SK-N-DZ (cell line): ENCODE measurements around the gene OR6K6. TPM values are rescaled to one million over a fixed set of nuclear protein-coding genes. Genes with fewer than 3 reads are reported as not detected.

ENCODE experiments used
- DNase-seq: peaks from one replicate; pipeline ENCODE4 v3.0.0-alpha.2; 2015; ENCODE audit warnings: low spot score
- polyA plus RNA-seq, 2 experiments: library from polyadenylated mRNA; depleted of rRNA; stranded (reverse); fragments of >200 nt; gene quantifications; 2 replicates each; pipeline ENCODE4 v1.2.3, GENCODE V29; 2014

Gene OR6K6, protein sequence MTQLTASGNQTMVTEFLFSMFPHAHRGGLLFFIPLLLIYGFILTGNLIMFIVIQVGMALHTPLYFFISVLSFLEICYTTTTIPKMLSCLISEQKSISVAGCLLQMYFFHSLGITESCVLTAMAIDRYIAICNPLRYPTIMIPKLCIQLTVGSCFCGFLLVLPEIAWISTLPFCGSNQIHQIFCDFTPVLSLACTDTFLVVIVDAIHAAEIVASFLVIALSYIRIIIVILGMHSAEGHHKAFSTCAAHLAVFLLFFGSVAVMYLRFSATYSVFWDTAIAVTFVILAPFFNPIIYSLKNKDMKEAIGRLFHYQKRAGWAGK
- not detected in 2 replicates for polyA plus RNA-seq (2014; cell fraction: cytosol; rRNA removed)
- polyA plus RNA-seq (2014; cell fraction: nucleus; rRNA removed), result not detected in 2 replicates

DNA sequence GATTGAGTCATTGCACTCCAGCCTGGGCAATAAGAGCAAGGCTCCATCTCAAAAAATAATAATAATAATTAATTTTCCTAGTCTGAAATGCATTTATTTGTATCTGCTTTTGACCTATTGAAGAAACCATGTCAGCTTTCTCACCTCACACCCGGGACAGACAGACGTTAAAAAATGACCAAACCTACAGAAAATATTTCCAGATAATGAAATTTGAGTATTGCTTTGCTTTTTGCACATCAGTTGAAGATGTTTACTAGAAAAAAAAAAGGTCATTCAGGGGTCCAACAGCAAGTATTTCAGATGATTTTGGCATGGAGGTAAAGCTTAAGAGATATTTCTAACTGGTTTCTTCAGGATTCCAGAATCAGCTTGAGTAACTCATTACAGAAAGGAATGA lies at the start of gene OR6K6:
TSS of gene OR6K6 (plus strand) at position 301 of the 400 bp plus-strand sequence. CDS start 168 bp downstream, outside the sequence.
- DNase-seq, result no peak

DNA sequence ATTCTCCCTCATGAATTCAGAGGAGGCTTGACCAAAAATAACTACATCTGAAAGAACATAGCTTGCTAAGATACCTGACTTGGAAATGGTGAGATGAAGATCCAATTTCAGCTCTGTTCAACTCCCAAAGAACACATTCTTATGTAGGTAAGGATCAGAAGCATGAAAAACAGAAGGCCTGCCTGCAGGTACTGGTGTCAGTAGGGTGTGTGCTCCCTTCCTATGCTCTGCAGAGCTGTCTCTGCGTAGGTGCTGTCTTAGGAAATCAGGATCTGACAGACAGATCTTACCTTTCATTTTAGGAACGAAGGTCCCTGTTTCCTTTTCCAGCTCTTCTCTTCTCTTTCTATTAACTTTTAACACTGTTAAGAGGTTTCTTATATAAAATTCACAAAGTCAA lies 48.4 kb upstream of the OR6K6 start:
- no peak for DNase-seq

DNA sequence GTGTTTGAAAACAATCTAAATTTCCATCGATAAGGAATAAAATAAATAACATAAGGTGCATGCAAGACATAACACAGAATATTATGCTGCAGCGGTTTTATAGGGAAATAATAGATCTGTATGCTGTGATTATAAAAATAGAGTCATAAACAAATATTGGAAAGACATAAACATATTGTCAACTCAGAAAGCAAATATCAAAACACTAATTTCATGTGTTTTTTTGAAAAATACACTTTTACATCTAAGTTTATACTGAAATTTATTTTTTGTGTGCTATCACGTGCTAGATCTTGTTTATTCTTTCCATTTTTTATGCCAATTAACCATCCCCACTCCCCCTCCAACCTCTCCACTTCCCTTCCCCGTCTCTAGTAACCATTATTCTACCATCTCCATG lies 43.4 kb upstream of the OR6K6 start:
- no peak for DNase-seq

DNA sequence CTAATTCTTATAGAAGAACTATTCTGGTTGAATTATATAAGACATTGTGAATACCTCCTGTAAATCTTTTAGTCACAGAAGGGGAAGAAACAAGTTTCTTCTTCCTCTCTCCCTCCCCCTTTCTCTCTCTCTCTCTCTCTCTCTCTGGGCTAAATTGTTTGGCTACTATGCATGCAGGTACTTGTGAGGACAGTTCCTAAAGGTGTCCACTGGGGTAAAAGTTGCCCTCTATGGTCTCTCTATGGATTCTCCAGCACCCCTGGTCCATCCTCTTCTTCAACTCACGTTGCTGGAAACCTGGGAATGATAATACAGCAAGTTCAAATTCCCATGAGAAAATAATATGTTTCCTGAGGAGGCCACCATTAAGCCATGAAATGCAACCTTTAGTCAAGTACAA lies 39.8 kb upstream of the OR6K6 start:
- no peak for DNase-seq

DNA sequence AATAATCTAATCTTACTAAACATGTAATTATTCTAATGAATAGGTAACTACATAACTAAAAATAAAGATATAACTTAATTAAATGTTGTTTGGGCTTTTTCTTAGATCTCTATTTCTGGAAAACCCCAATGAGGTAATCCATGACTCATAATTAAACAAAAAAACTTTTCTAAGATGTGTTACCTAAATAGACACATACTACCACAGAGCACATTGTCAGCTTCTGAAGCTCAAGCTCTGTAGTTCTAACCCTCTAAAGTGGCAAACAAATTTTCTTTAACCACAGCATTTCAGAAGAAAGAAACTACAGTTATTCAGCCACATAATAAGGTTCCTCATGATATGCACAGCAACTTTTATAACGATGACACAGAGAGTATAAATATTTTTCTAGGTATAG lies 38.2 kb upstream of the OR6K6 start:
- no peak for DNase-seq

DNA sequence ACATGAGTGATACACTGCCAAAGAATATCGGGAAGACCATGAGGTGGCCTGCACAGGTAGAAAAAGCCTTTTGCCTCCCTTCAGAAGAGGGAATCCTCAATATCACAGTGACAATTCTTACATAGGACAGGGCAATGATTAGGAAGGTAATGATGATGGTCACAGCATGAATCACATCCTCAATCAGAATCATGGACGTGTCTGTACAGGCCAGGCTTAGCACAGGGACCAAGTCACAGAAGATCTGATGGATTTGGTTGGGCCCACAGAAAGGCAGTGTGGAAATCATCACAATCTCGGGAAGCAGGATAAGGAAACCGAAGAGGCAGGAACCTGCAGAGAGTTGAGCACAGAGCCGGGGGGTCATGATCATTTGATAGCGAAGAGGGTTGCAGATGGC lies 37.2 kb upstream of the OR6K6 start:
- no peak for DNase-seq

DNA sequence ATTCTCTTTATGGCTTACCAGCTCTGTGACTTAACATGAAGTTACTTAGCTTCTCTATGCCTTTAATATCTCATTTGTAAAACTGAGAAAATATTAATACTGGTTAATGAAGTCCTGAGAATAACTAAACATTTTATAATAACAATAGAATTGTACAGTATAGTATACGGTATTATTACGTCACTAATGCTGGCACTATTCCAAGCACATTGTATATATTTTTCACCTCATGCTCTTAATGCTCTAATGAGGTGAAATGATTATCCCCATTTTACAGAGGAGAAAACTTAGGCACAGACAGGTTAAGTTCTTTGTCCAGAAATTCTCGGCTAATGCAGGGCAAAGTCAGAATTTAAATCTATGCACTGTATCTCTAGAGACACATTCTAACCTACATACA lies 34.9 kb upstream of the OR6K6 start:
- no peak for DNase-seq

DNA sequence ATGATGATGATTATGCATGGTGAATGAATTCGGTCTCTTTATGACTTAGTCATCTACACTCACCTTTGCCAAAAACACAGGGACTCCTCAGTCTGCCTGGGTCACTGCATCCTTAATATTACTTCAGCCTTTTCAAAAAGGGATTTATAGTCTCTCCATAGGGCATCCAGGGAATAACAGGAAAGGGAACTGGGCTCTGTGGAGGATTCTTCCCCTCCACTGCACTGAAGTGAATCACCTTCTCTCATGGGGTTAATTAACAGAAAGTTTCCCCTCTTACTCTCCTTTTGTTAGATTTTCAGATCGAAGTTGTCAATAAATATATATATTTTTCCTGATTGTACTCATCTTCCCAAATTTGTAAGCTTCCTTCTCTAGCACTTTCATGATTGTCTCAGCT lies 33.9 kb upstream of the OR6K6 start, which contains the start of gene OR6K3:
TSS of gene OR6K3 (minus strand) at position 101 of the 400 bp plus-strand sequence. CDS start 2,605 bp downstream, outside the sequence.
- DNase-seq, result no peak

DNA sequence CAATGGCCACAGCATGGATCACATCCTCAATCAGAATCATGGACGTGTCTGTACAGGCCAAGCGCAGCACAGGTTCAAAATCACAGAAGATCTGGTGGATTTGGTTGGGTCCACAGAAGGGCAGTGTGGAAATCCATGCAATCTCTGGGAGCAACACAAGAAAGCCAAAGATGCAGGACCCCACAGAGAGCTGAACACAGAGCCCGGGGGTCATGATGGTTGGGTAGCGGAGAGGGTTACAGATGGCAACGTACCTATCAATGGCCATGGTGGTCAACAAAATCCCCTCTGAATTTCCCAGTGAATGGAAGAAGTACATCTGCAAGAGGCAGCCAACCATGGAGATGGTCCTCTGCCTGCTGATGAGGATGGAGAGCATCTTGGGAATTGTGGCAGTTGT lies 30.1 kb upstream of the OR6K6 start:
- no peak for DNase-seq

DNA sequence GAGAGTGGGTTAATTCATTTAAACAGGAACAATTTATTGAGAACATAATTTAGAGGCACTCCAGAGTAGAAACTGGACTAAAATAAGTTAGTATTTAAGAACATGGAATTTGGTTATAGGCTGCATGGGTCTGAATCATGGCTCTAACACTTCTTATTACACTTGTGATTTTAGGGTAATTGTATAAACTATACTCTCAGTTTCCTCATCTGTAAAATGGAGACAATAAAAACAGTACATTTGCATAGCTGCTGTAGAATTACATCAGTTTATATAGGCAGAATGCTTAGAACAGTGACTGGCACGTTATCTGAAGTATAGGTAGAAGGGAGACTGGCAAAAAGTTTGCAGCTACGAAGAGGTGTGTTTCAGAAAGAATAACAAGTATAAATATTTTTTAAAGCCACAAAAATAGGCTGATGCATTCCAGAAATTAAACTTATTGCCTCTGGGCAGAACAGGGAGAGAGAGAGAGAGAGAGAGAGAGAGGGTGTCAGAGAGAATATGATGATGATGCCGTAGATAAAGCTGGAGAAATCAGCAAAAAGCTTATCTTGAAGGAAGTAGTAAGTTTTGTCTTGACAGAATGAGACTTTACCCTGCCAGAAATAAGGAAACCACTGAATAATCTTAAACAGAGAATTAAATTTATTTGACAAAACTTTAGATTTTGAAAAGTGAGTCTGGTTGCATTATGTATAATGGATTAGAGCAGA lies 25.9 kb upstream of the OR6K6 start:
- DNase-seq, result no peak

DNA sequence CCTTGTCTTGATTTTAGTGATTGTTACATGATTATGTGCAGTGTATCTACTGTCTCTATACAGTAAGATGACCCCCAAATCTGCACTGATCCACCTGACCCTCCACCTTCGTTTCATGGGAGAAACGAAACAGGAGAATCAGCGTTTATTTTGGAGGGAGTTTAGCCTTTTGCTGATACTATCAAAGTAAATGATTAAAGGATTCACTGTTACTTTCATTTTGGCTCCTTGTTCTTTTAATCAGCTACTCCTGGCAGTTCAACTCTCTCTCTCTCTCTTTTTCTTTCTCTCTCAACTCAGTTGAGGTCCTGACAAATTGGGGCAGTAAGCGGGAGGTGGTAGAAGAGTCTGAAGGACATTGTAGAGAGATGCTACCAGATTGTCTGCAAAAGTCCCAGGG lies 24.1 kb upstream of the OR6K6 start:
- no peak for DNase-seq

DNA sequence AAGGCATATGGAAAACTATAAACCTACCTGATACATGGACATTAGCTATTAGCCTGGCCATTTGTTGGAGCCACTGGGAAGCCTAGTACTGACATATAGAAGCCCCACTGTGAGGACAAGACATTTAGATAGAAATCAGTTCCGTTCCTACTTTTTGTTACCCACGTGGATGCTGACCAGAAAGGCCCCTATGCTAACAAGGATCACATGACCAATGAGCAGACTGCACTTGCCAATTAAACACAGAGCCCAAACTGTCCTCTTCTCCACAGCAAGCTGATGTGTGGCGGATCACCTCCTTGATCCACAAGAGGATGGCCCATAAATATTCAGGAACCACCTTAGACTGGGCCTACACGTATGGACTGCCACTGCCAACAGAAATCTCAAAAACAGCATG lies 22.8 kb upstream of the OR6K6 start:
- DNase-seq, result no peak

DNA sequence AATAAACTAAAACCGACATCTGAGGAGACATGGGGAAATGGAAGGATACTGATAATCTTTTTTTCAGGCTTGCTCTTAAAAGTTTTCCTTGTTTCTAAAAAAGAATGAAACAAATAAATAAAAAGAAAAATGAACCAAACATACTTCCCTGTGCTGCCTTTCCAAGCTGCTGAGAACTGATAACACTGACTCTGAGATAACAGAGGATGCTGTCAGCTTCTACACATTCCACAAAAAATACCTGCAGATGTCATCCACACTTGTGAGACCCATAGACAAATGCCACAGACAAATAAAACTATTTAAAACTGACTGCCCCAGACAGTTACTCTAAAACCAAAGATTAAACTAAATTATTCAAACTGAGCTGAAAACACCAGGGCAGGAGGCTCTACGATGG lies 22.0 kb upstream of the OR6K6 start:
- no peak for DNase-seq

DNA sequence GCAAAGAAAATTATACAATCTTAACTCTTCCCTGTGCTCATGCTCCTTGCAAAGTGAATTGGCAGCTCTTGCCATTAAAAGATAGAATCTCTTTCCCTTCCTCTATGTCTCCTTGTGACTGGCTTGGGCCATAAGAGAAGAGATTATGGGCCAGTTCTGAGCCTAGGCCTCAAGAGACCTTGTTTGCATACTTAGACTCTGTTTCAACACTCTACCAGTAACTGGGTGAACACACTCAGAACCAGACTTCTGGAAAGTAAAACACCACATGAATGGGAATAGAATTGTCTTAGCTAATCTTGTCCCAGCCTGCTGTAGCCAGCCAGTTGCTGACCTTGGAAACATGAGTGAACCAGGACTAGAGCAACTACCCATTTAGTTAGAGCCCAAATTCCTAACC lies 18.7 kb upstream of the OR6K6 start:
- DNase-seq, result no peak

DNA sequence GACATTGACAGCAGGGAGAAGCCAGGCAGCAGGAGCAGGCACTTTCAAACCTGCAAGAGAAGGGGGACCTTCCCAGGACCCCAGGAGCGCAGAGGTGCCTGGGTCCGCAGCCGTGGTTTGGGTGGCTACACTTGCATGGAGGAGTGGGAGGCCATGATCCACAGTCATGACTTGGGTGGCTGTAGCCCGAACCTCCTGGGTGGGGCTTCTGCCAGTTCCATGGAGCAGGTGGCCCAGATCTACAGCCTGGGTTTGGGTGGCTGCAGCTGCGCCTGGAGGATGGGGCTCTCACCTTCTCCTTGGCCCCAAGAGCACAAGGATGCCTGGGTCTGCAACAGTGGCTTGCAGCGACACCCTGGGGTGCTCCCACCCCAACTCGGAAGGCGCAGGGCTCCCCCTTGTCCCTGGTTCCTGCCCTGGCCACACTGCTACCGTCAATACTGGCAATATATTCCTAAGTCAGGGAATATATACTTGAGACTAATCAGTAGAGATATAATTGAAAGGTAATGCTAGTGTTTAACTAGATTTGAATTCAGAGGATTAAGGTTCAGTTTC lies 2.3 kb upstream of the OR6K6 start:
- no peak for DNase-seq

DNA sequence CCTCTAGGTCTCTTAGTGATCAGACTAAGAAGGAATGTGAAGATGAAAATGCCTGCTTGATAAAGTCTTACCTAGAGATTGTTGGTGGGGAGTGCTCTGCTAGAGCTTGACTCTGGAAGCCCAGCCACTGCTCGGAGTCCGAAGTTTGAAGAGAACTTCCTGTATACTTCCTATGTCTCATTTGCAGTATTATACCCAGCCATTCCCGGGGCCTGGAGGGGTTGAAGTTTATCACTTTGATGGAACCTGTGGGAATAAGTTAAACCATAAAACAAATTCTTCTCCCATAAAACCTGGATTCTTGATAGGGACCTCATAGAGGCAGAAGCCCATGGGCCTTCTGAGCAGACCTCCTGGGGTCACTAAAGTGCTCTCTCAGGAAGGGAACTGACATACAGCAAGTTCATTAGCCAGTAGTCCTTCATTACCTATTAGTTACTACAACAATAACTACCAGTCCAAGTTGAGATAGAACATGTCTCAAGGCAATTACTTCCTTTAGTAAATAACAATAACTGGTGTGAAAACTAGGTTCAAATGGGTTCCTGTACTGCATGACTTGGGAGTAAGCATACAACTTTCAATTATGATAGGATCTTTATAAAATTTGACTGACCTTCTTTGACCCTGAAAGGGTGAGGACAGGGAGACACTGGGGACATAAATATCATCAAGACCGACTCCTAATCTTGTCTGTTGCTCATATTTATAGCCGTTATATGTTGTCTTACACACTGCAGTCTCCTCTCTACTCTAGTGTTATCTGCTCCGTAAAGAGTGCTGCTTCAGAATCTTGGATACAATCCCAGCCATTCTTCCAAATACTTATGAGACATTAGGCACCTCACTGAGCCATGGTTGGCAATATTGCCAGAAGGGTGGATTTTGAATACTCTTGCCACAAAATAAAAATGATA lies 17.7 kb downstream of the OR6K6 start, which contains the start of gene OR6N1:
TSS of gene OR6N1 (minus strand) at position 246 of the 917 bp plus-strand sequence. CDS start 5,513 bp downstream, outside the sequence.
- no peak for DNase-seq

DNA sequence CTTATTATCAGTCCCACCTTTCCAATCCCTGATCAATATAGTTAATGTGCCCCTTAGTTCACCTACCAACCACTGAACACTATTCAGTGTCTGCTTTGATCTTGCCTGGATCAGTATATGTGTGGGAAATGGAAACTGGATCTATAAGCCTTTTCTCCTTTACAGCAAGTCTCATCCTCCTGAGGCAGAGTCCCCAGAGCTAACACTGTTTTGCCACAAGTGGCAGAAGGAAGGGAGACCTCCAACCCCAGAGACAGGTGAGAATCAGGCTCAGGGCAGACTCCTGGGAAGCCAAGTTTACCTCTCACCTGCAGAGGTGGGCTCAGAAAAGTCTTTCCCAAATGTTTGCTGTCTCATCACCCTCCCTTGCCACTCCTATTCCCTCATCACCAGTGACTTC lies 26.6 kb downstream of the OR6K6 start, which contains the start of gene OR6N2:
TSS of gene OR6N2 (minus strand) at position 101 of the 400 bp plus-strand sequence. CDS start 3,569 bp downstream, outside the sequence.
- DNase-seq, result no peak

DNA sequence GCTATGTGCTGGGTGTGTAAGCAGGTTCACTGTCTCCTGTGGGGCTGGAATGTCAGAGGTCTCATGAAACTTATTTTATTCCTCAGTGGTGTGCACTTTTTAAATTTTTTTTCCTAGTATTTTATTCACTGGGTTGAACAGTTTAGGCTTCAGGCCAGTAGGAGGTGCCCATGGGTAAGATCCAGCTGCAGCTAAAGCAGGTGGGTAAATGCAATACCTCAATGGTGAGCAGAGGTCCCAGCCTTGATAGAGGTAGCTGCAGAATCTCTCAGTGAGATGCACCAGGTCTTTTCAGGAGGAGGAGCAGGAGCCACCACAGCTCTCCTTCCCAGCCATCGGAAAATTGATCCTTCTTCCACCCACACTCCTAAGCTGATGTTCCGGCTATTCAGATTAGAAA lies 39.1 kb downstream of the OR6K6 start:
- DNase-seq, result no peak

DNA sequence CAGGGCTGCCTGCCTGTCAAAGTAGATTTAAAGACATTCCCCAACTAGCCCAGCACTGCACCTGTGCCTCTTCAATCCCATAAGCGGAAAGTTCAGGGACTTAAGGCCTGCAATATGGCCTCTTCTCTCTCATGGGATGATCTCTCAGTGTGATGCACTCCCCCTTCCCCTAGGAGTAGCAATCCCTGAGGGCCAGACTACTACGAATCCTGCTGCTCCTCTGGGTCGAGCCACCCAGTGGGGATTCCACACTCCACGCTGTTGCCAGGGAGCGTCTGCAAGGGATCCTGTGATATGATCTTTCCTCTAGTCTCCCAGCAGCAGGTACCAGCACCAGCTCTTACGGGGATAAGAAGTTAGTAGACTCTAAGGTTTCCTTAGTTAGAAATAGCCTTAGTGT lies 39.7 kb downstream of the OR6K6 start:
- DNase-seq, result no peak

DNA sequence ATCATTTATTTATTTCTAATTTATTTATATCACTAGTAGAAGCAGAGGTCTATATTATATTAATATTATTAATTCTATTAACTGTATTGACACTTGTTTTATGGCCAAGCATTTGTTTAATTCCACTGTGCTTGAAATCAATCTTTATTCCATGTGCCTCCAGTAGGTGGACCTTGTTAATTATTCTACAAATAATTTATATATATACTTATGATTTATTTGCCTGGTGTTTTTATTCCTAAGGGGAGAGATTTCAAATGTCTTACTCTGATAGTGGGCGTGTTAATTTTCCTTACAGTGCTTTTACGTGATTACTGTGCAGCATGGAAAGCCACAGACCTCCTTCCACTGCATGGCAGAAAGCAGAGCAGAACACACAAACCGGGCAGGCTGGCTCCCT lies 44.0 kb downstream of the OR6K6 start:
- DNase-seq, result no peak

DNA sequence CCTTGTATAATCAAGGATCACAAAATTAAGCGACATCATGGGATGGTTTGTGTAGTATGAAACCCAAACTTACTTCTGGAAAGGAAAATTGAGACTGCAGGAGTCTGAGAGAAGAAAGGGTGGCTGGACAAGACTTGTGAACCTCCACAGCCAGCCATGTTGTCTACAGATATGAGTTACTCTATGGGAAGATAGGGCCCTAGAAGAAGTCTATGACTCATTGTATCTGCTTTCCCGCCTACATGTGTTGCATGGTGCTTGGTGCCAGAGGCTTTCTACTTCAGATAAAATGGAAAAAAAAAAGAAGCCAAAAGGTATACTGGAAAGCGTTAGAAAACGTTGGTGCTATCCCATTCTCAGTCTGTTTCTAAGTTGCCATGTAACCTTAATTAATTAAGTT lies 45.2 kb downstream of the OR6K6 start:
- no peak for DNase-seq
